ENCODE data around the gene H1-8.
"Not testable (repeated sequence)": the region's sequence is repeated elsewhere in the genome, so short reads cannot be mapped to it uniquely, and the experiment has no call there.

The H1-8 gene

GRCh38 chr3:129515108-129515820 is 27.7 kb upstream of the H1-8 start:
- DNase-seq: not testable (repeated sequence)

- DNase-seq: not testable (repeated sequence)
Observed at GRCh38 chr3:129515821-129516432, 27.0 kb upstream of the H1-8 start.

GRCh38 chr3:129517516-129517915 is 25.5 kb upstream of the H1-8 start:
- DNase-seq: no peak

GRCh38 chr3:129518038-129518561 is 24.9 kb upstream of the H1-8 start:
- DNase-seq: no peak

- DNase-seq: no peak
Observed at GRCh38 chr3:129518581-129518980, 24.4 kb upstream of the H1-8 start.

- no peak for DNase-seq
Observed at GRCh38 chr3:129519449-129519848, 23.5 kb upstream of the H1-8 start.

GRCh38 chr3:129519896-129520715 is 22.9 kb upstream of the H1-8 start:
- no peak for DNase-seq

- DNase-seq: no peak
Observed at GRCh38 chr3:129520960-129521359, 22.0 kb upstream of the H1-8 start.

GRCh38 chr3:129521611-129522010 is 21.4 kb upstream of the H1-8 start:
- DNase-seq: no peak

GRCh38 chr3:129522953-129523352 is 20.0 kb upstream of the H1-8 start:
- no peak for DNase-seq

GRCh38 chr3:129524081-129524480 is 18.9 kb upstream of the H1-8 start:
- DNase-seq: no peak

GRCh38 chr3:129525341-129525968 is 17.5 kb upstream of the H1-8 start:
- DNase-seq: no peak

GRCh38 chr3:129526121-129526900 is 16.7 kb upstream of the H1-8 start:
- no peak for DNase-seq

GRCh38 chr3:129527262-129527661 is 15.7 kb upstream of the H1-8 start:
- DNase-seq: no peak

- DNase-seq: no peak
Observed at GRCh38 chr3:129528589-129529100, 14.3 kb upstream of the H1-8 start, which contains the start of gene RHO. RHO (plus strand) TSS chr3:129528639; CDS start chr3:129528734, 95 bp downstream.

GRCh38 chr3:129529436-129530210 is 13.4 kb upstream of the H1-8 start:
- no peak for DNase-seq

- no peak for DNase-seq
Observed at GRCh38 chr3:129530251-129530791, 12.7 kb upstream of the H1-8 start.

- DNase-seq: no peak
Observed at GRCh38 chr3:129530821-129531220, 12.2 kb upstream of the H1-8 start.

GRCh38 chr3:129531699-129532098 is 11.3 kb upstream of the H1-8 start:
- no peak for DNase-seq

- no peak for DNase-seq
Observed at GRCh38 chr3:129532261-129532660, 10.7 kb upstream of the H1-8 start.

GRCh38 chr3:129533406-129533805 is 9.6 kb upstream of the H1-8 start:
- DNase-seq: no peak
